ENCODE data around the gene RNF212.

The RNF212 gene

GRCh38 chr4:1105662-1106061 lies 7.7 kb downstream of the RNF212 start:
- Histone ChIP-seq H3K27me3 (ENCODE audit: control insufficient read depth, insufficient read depth, low read length) (no peaks in the 10 kb centered on the region), H2AFZ (no peak overlapping the region), H3K4me2 (ENCODE audit: low read length) (no peak overlapping the region), H3K36me3 (ENCODE audit: control insufficient read depth, insufficient read depth, low read length) (no peaks in the 10 kb centered on the region), H3K9me3 (ENCODE audit: control insufficient read depth, low read length) (no peaks in the 10 kb centered on the region), H3K27ac (no peak overlapping the region), H3K79me2 (no peaks in the 10 kb centered on the region), H3K4me1 (no peaks in the 10 kb centered on the region), H3K4me3 (ENCODE audit: low read depth, low read length) (no peak overlapping the region), H3K9ac (no peak overlapping the region)
- TF ChIP-seq CTCF (IDR thresholded peaks at IDR 0.05) = no peak

DNA sequence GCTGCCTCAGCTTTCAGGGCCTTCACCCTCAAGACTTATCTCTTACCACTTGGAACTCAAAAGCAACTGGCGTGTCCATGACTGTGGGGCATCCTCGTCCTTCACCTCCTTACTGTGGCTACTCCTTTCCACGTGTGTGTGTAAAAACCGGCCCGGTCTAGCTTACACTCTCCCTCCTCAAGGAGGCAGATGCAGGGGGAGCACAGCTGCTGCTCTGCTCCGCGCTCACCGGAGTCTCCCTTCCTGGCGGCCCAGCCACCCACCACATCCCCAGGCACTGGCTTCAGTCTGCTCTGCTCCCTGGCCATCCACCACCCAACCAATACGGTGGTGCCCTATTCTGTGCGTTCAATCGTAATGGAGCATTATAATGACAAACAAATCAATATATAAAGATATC lies 8.3 kb downstream of the RNF212 start:
- H3K79me2 ChIP-seq = no peaks in the 10 kb centered on the region

GRCh38 chr4:1104647-1105046 lies 8.7 kb downstream of the RNF212 start:
- no peak overlapping the region for H3K9ac ChIP-seq
- no peak overlapping the region for H3K4me2 ChIP-seq (ENCODE audit: low read length)
- H3K4me3 ChIP-seq (ENCODE audit: low read depth, low read length) = no peak overlapping the region
- no peaks in the 10 kb centered on the region for H3K4me1 ChIP-seq
- H3K27ac ChIP-seq = no peak overlapping the region
- no peak overlapping the region for H2AFZ ChIP-seq
- H3K79me2 ChIP-seq = no peaks in the 10 kb centered on the region
- no peaks in the 10 kb centered on the region for H3K36me3 ChIP-seq (ENCODE audit: control insufficient read depth, insufficient read depth, low read length)
- H3K9me3 ChIP-seq (ENCODE audit: control insufficient read depth, low read length) = no peaks in the 10 kb centered on the region
- TF ChIP-seq CTCF (IDR thresholded peaks at IDR 0.05) = no peak
- no peaks in the 10 kb centered on the region for H3K27me3 ChIP-seq (ENCODE audit: control insufficient read depth, insufficient read depth, low read length)

More for the DNA sequence above, 8.3 kb downstream of the RNF212 start:
- Histone ChIP-seq H3K4me3 (ENCODE audit: low read depth, low read length) (no peak overlapping the region), H3K9me3 (ENCODE audit: control insufficient read depth, low read length) (no peaks in the 10 kb centered on the region), H3K36me3 (ENCODE audit: control insufficient read depth, insufficient read depth, low read length) (no peaks in the 10 kb centered on the region), H2AFZ (no peak overlapping the region), H3K27ac (no peak overlapping the region), H3K4me1 (no peaks in the 10 kb centered on the region), H3K4me2 (ENCODE audit: low read length) (no peak overlapping the region), H3K9ac (no peak overlapping the region), H3K27me3 (ENCODE audit: control insufficient read depth, insufficient read depth, low read length) (no peaks in the 10 kb centered on the region)
- no peak for TF ChIP-seq CTCF (IDR thresholded peaks at IDR 0.05)

DNA sequence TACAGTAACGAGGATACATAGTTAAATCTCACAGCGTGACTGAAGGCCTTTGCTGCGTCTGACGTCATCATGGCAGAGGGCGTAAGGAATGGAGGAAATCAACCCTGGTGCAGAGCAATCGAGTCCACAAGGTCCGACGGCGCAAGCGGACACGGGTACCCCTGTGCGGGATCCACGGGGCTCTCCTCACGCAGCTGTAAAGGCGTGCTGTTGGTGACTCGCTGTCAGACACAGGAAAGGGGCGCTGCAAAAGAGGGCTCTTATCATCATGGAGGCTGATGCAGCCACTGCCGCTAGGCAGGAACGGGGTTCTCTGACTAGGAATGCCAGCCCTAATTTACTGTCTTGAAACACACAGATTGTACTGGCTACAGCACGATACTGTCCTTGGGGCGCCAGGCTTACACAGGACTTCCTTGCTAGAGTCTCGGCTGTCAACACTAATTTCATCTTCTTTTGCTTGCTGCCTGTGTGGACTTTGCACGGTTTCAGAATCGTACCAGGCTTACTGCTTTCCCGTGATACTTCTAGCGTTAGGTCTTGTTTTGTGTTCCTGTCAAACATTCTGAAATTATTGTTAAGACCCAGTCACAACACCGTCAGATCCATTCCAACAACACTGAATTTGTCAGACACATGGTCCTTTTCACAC lies 13.6 kb downstream of the RNF212 start:
- TF ChIP-seq CTCF (IDR thresholded peaks at IDR 0.05) = no peak
- Histone ChIP-seq H3K4me1 (no peaks in the 10 kb centered on the region), H3K9ac (no peak overlapping the region), H3K27ac (no peak overlapping the region), H3K27me3 (ENCODE audit: control insufficient read depth, insufficient read depth, low read length) (no peaks in the 10 kb centered on the region), H3K4me3 (ENCODE audit: low read depth, low read length) (no peak overlapping the region), H2AFZ (no peak overlapping the region), H3K79me2 (no peaks in the 10 kb centered on the region), H3K9me3 (ENCODE audit: control insufficient read depth, low read length) (no peaks in the 10 kb centered on the region), H3K36me3 (ENCODE audit: control insufficient read depth, insufficient read depth, low read length) (no peaks in the 10 kb centered on the region), H3K4me2 (ENCODE audit: low read length) (no peak overlapping the region)

DNA sequence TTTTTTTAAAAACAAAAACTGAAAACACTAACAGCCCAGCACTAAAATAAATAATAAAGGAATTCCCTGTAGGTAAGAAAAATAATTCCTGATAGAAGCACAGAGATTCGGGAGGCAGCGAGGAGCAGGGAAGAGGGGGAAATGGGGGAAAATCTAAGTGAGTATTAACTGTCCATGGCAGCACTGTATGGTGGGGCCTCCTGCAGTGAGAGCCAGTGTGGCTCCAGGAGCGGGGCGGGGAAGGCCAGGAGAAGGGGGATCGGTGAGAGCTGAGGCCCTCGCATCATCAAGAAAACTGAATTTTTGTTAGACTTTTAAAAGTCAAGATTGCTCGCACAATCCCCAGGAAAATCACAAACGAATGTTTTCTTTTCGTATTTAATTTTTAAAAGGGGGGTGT lies 14.1 kb downstream of the RNF212 start:
- TF ChIP-seq CTCF (IDR thresholded peaks at IDR 0.05) = no peak
- no peak overlapping the region for H3K4me3 ChIP-seq (ENCODE audit: low read depth, low read length)

More for the DNA sequence above, 14.1 kb downstream of the RNF212 start:
- Histone ChIP-seq H3K36me3 (ENCODE audit: control insufficient read depth, insufficient read depth, low read length) (no peaks in the 10 kb centered on the region), H3K79me2 (no peaks in the 10 kb centered on the region), H3K4me2 (ENCODE audit: low read length) (no peak overlapping the region), H3K27me3 (ENCODE audit: control insufficient read depth, insufficient read depth, low read length) (no peaks in the 10 kb centered on the region), H3K27ac (no peak overlapping the region), H2AFZ (no peak overlapping the region), H3K4me1 (no peaks in the 10 kb centered on the region), H3K9ac (no peak overlapping the region), H3K9me3 (ENCODE audit: control insufficient read depth, low read length) (no peaks in the 10 kb centered on the region)
